K562 (cell line): ENCODE data around the gene BNIP5. TPM values are rescaled to one million over a fixed set of nuclear protein-coding genes. Genes with fewer than 3 reads are reported as not detected.

Experiments
- ILK ChIP-seq: fragments of 450-650 bp; IDR thresholded peaks from 2 replicates; pipeline ENCODE4 v1.6.1; 2016; ENCODE audit warnings: missing genetic modification characterization, low read depth, mild to moderate bottlenecking, missing compliant biosample characterization, moderate library complexity, borderline replicate concordance
- MXI1 ChIP-seq: IDR thresholded peaks from 2 replicates; pipeline ENCODE4 v1.6.1; 2011; ENCODE audit warnings: low read depth, mild to moderate bottlenecking, improper control_type of control experiment, low read length
- NR2C1 ChIP-seq, 2 experiments: fragments of 450-650 bp; IDR thresholded peaks; 2 replicates each; pipeline ENCODE4 v1.6.1; 2017; ENCODE audit warnings: mild to moderate bottlenecking in 2 of 2, antibody characterized with exemption in 1 of 2, inconsistent platforms in 1 of 2, missing compliant biosample characterization in 1 of 2, missing genetic modification characterization in 1 of 2
- SIRT6 ChIP-seq: IDR thresholded peaks from one replicate; pipeline ENCODE4 v1.6.1; 2012; ENCODE audit warnings: low read depth, mild to moderate bottlenecking, control low read depth, inconsistent platforms, low read length, moderate library complexity
- ZNF551 ChIP-seq: fragments of 250-450 bp; sonication (Bioruptor Pico); IDR thresholded peaks from 2 replicates; pipeline ENCODE4 v1.5.0; 2021; ENCODE audit warnings: mild to moderate bottlenecking, moderate library complexity
- polyA plus RNA-seq, 8 experiments: library from polyadenylated mRNA; depleted of rRNA in 4 of 8; stranded (reverse) in 5 of 8; unstranded in 3 of 8; fragments of >200 nt; fragmentation: Nextera tagmentation in 2 of 8; fragmentation: Illumina TruSeq in 1 of 8; extraction: Ambion mirVana in 2 of 8; extraction: Trizol in 1 of 8; gene quantifications; 2 replicates each; pipeline versions ENCODE4 v1.2.1 to v1.2.3, GENCODE V29; 2011 to 2014; ENCODE audit warnings: inconsistent platforms in 1 of 8, missing spikeins in 1 of 8
- total RNA-seq, 7 experiments: library from RNA; depleted of rRNA in 6 of 7; stranded (reverse); fragments of >200 nt in 6 of 7; fragmentation: Illumina TruSeq in 2 of 7; extraction: Trizol in 2 of 7; gene quantifications; 2 replicates each; pipeline versions ENCODE4 v1.2.1 to v1.2.3, GENCODE V29; 2011 to 2021; ENCODE audit warnings: low replicate concordance in 1 of 7
- TF ChIP-seq, protein P1 (sequence below), 2 experiments: fragments of 450-650 bp in 1 of 2; sonication (generic) in 1 of 2; formaldehyde crosslinking in 1 of 2; IDR thresholded peaks in 1 of 2; conservative IDR thresholded peaks in 1 of 2; 2 replicates each; pipeline versions ENCODE4 v1.6.1 to v1.8.1; 2016 to 2023; ENCODE audit warnings: mild to moderate bottlenecking in 2 of 2, moderate library complexity in 2 of 2, inconsistent platforms in 1 of 2, missing genetic modification reagents in 1 of 2
- TF ChIP-seq, protein P2 (sequence below): fragments of 250-450 bp; sonication (Bioruptor Pico); IDR thresholded peaks from 2 replicates; pipeline ENCODE4 v1.5.0; 2022; ENCODE audit warnings: mild to moderate bottlenecking
- TF ChIP-seq, protein P3 (sequence below), 2 experiments: fragments of 450-650 bp in 1 of 2; sonication (generic) in 1 of 2; formaldehyde crosslinking in 1 of 2; IDR thresholded peaks; 2 replicates each; pipeline versions ENCODE4 v1.7.1 to v1.9.0; 2016 to 2022; ENCODE audit warnings: inconsistent platforms in 1 of 2, mild to moderate bottlenecking in 1 of 2, missing genetic modification reagents in 1 of 2
- TF ChIP-seq, protein P4 (sequence below): IDR thresholded peaks from 2 replicates; pipeline ENCODE4 v1.6.1; 2011; ENCODE audit not compliant: insufficient read length; ENCODE audit errors: extremely low read depth

Gene BNIP5
- total and polyA plus RNA-seq, 9 of the 15 experiments (the other 6 are each of a cell fraction or from before 2014, with no cell fraction given) = not detected

DNA sequence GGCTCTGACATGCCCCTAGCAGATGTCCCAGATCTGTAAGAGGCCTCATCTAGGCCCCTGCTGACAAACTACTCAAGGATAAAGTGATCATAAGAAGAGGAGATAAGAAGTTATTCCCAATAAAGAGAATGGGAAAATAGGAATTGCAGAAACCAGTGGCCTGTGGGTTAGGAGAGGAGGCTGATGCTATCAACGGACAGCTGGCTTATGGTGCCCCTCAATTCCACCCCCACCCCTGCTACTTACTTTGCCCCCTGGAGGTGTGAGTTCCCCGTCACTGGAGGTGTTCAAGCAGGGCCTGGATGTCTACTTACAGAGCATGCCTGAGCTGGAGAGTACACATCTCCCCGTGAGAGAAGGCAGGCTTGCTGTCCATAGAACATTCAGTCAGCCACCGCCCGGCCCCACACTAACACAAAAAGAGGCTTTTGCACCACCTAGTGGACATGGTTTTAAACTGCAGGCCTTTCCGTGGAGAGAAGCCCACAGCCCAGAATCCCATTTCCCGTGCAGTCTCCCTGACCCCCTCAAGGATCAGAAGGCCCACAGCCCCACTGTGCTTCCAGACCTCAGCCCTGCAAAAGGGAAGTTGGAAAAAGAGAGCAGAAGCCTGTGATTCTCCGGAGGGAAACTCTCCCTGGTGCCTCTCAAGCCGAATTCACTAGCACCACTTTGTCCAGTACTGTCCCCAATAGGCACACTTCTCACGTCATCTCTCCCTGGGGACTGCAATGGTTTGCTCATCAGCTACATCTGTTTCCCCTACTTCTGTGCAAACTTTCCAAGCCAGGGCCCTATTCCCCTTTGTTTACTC lies 23.8 kb upstream of the BNIP5 start (continued):
- TF ChIP-seq, protein P1, sequence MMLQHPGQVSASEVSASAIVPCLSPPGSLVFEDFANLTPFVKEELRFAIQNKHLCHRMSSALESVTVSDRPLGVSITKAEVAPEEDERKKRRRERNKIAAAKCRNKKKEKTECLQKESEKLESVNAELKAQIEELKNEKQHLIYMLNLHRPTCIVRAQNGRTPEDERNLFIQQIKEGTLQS (IDR thresholded peaks at IDR 0.05) = 0 out of 2 replicates have a peak, but pooled peaks have one; percentile 8
- TF ChIP-seq, protein P1 (CRISPR knock-in tag; conservative IDR thresholded peaks at IDR 0.05) = no peak
- no peak for TF ChIP-seq SIRT6
- TF ChIP-seq ILK (tag) = no peak
- TF ChIP-seq MXI1 = no peak
- no peak for TF ChIP-seq NR2C1 (IDR thresholded peaks at IDR 0.05)
- no peak for TF ChIP-seq NR2C1 (tag; IDR thresholded peaks at IDR 0.05)
- TF ChIP-seq ZNF551 (CRISPR knock-in tag) = no peak
- TF ChIP-seq, protein P2, sequence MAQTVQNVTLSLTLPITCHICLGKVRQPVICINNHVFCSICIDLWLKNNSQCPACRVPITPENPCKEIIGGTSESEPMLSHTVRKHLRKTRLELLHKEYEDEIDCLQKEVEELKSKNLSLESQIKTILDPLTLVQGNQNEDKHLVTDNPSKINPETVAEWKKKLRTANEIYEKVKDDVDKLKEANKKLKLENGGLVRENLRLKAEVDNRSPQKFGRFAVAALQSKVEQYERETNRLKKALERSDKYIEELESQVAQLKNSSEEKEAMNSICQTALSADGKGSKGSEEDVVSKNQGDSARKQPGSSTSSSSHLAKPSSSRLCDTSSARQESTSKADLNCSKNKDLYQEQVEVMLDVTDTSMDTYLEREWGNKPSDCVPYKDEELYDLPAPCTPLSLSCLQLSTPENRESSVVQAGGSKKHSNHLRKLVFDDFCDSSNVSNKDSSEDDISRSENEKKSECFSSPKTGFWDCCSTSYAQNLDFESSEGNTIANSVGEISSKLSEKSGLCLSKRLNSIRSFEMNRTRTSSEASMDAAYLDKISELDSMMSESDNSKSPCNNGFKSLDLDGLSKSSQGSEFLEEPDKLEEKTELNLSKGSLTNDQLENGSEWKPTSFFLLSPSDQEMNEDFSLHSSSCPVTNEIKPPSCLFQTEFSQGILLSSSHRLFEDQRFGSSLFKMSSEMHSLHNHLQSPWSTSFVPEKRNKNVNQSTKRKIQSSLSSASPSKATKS = no peak
- TF ChIP-seq, protein P3, sequence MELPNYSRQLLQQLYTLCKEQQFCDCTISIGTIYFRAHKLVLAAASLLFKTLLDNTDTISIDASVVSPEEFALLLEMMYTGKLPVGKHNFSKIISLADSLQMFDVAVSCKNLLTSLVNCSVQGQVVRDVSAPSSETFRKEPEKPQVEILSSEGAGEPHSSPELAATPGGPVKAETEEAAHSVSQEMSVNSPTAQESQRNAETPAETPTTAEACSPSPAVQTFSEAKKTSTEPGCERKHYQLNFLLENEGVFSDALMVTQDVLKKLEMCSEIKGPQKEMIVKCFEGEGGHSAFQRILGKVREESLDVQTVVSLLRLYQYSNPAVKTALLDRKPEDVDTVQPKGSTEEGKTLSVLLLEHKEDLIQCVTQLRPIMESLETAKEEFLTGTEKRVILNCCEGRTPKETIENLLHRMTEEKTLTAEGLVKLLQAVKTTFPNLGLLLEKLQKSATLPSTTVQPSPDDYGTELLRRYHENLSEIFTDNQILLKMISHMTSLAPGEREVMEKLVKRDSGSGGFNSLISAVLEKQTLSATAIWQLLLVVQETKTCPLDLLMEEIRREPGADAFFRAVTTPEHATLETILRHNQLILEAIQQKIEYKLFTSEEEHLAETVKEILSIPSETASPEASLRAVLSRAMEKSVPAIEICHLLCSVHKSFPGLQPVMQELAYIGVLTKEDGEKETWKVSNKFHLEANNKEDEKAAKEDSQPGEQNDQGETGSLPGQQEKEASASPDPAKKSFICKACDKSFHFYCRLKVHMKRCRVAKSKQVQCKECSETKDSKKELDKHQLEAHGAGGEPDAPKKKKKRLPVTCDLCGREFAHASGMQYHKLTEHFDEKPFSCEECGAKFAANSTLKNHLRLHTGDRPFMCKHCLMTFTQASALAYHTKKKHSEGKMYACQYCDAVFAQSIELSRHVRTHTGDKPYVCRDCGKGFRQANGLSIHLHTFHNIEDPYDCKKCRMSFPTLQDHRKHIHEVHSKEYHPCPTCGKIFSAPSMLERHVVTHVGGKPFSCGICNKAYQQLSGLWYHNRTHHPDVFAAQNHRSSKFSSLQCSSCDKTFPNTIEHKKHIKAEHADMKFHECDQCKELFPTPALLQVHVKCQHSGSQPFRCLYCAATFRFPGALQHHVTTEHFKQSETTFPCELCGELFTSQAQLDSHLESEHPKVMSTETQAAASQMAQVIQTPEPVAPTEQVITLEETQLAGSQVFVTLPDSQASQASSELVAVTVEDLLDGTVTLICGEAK (IDR thresholded peaks at IDR 0.05) = no peak
- TF ChIP-seq, protein P3 (CRISPR knock-in tag; IDR thresholded peaks at IDR 0.05) = no peak
- TF ChIP-seq, protein P4, sequence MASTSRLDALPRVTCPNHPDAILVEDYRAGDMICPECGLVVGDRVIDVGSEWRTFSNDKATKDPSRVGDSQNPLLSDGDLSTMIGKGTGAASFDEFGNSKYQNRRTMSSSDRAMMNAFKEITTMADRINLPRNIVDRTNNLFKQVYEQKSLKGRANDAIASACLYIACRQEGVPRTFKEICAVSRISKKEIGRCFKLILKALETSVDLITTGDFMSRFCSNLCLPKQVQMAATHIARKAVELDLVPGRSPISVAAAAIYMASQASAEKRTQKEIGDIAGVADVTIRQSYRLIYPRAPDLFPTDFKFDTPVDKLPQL = no peak
